GM10847 (cell line): ENCODE measurements around the gene STAB2.

Experiments used
- POLR2A ChIP-seq: IDR thresholded peaks from 2 replicates; pipeline ENCODE4 v1.6.1; 2011; ENCODE audit not compliant: insufficient read length; ENCODE audit errors: extremely low read depth

The STAB2 gene

GRCh38 chr12:103786201-103786600, 199.1 kb downstream of the STAB2 start:
- TF ChIP-seq POLR2A: no peak

- TF ChIP-seq POLR2A: no peak
These were observed 204.4 kb downstream of the STAB2 start for GRCh38 chr12:103791350-103791920.

- no peak for TF ChIP-seq POLR2A
These were observed 206.0 kb downstream of the STAB2 start for GRCh38 chr12:103793046-103793445.

- TF ChIP-seq POLR2A: no peak
These were observed 206.5 kb downstream of the STAB2 start for GRCh38 chr12:103793512-103794045.

GRCh38 chr12:103794309-103795213, 207.5 kb downstream of the STAB2 start:
- no peak for TF ChIP-seq POLR2A

- no peak for TF ChIP-seq POLR2A
These were observed 211.5 kb downstream of the STAB2 start for GRCh38 chr12:103798586-103798985.

- no peak for TF ChIP-seq POLR2A
These were observed 212.4 kb downstream of the STAB2 start for GRCh38 chr12:103799504-103799856.

GRCh38 chr12:103799857-103800771, 213.0 kb downstream of the STAB2 start:
- TF ChIP-seq POLR2A: no peak

GRCh38 chr12:103801709-103802585, 214.9 kb downstream of the STAB2 start:
- no peak for TF ChIP-seq POLR2A

- no peak for TF ChIP-seq POLR2A
These were observed 215.5 kb downstream of the STAB2 start for GRCh38 chr12:103802586-103802886.

GRCh38 chr12:103803847-103804246, 216.8 kb downstream of the STAB2 start:
- no peak for TF ChIP-seq POLR2A

- no peak for TF ChIP-seq POLR2A
These were observed 218.7 kb downstream of the STAB2 start for GRCh38 chr12:103805655-103806360.

GRCh38 chr12:103806803-103807202, 219.7 kb downstream of the STAB2 start:
- no peak for TF ChIP-seq POLR2A

GRCh38 chr12:103807561-103808238, 220.6 kb downstream of the STAB2 start:
- TF ChIP-seq POLR2A: no peak
